ENCODE results near the gene CHST3.
"Not testable (repeated sequence)": the region's sequence is repeated elsewhere in the genome, so short reads cannot be mapped to it uniquely, and the experiment has no call there.

CHST3 gene

GRCh38 chr10:71975871-71976725 lies 11.9 kb downstream of the CHST3 start:
- Mint-ChIP-seq H3K4me1 (peaks cover 52% of the 10 kb centered on the region), H3K9me3 (no peaks in the 10 kb centered on the region), H3K27ac (no peak overlapping the region), H3K27me3 (no peaks in the 10 kb centered on the region), H3K4me3 (no peak overlapping the region)
- no peak for DNase-seq
- no peak for ATAC-seq

- H3K9me3 Mint-ChIP-seq, H3K4me3 Mint-ChIP-seq, DNase-seq, H3K27ac Mint-ChIP-seq, ATAC-seq, H3K27me3 Mint-ChIP-seq: not testable (repeated sequence)
- H3K4me1 Mint-ChIP-seq, result peaks cover 37% of the 10 kb centered on the region
These were observed 13.4 kb downstream of the CHST3 start for GRCh38 chr10:71977614-71977903.

DNA sequence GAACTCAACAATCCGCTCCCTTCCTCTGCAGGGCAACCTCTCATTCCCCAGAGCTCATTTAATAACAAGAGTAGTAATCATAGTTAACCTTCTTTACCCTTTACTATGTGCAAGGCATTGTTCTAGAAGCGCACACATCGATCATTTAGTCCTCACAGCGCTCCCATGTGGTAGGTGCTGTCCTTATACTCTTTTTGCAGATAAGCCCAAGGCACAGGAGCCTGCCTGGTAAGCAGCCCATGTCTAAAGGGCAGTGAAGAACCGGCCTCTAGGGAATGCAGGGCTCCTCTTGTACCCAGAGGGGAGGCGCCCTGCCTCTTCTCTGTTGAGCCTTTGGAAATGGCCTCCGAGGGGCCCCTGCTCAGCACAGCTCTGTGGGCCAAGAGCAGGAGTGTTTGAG lies 14.3 kb downstream of the CHST3 start:
- H3K27ac Mint-ChIP-seq, result peak overlapping the region in 1 of 2 donors; percentile 30
- H3K27me3 Mint-ChIP-seq, result no peaks in the 10 kb centered on the region
- H3K4me3 Mint-ChIP-seq, result no peak overlapping the region
- DNase-seq (no peak), ATAC-seq (no peak)
- peaks cover 28% of the 10 kb centered on the region for H3K4me1 Mint-ChIP-seq
- H3K9me3 Mint-ChIP-seq, result no peaks in the 10 kb centered on the region

DNA sequence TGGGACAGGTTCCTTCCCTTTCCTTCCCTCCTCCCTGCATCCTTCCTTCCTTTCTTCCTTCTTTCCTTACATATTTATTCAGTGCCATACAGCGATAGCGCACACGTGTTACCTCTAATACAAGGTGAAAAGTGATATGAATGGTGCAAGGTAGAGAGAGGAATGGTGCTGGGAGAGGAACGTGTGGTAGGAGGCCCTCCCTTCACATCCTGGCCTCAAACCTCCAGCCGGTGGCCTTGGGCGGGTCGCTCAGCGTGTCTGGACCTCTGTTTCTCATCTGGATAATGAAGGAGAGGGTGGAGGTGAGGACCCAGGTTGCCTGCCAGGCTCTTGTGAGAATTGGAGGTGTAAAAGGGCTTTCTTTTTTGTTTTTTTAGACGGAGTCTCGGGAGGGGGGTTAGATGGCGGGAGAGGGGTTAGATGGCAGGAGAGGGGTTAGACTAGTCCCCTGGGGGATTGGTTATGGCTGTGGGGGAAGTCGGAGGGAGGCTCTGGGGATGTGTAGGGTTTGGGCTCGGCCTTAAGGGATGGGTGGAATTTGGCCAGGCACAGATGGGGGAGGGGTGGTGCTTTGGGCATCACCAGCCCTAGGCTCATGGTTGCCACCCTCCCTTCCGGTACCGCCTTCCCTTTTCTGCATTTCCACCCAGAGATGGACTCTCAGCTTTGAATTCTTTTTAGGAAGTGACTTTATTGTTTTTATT lies 14.9 kb downstream of the CHST3 start:
- no peak overlapping the region for H3K4me3 Mint-ChIP-seq
- no peak for DNase-seq
- H3K4me1 Mint-ChIP-seq, result peaks cover 22% of the 10 kb centered on the region
- no peaks in the 10 kb centered on the region for H3K9me3 Mint-ChIP-seq
- H3K27me3 Mint-ChIP-seq, result no peaks in the 10 kb centered on the region
- no peak overlapping the region for H3K27ac Mint-ChIP-seq
- no peak for ATAC-seq

DNA sequence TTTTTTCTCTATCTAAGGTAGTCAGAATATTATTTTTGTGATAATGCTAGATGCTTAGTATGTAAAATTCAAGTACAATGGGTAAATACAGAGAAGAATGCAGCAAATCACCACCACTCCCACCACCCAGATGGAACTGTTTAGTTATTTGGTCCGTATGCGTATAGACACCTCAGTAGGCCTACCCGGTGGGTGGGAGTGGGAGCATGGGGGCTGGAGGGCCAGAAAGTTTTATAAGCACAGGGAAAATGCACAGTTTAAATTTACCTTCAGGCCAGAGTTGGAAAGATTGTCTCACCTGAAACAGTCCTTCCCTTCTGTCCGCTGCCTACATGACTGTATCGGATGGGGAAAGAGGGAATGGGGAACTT lies 15.5 kb downstream of the CHST3 start:
- no peaks in the 10 kb centered on the region for H3K9me3 Mint-ChIP-seq
- no peak for ATAC-seq
- no peaks in the 10 kb centered on the region for H3K27me3 Mint-ChIP-seq
- H3K27ac Mint-ChIP-seq, result peak overlapping the region in 1 of 2 donors; percentile 31
- no peak for DNase-seq
- H3K4me3 Mint-ChIP-seq, result no peak overlapping the region
- H3K4me1 Mint-ChIP-seq, result peaks cover 22% of the 10 kb centered on the region

GRCh38 chr10:71980181-71981014 lies 16.2 kb downstream of the CHST3 start:
- ATAC-seq (no peak), DNase-seq (no peak)
- Mint-ChIP-seq H3K27me3 (no peaks in the 10 kb centered on the region), H3K9me3 (no peaks in the 10 kb centered on the region), H3K4me3 (no peak overlapping the region), H3K4me1 (peaks cover 22% of the 10 kb centered on the region), H3K27ac (no peak overlapping the region)

GRCh38 chr10:71981015-71981875 lies 17.1 kb downstream of the CHST3 start:
- DNase-seq (no peak), ATAC-seq (no peak)
- H3K4me1 Mint-ChIP-seq, result peaks cover 22% of the 10 kb centered on the region
- H3K4me3 Mint-ChIP-seq, result no peak overlapping the region
- H3K9me3 Mint-ChIP-seq, result no peaks in the 10 kb centered on the region
- H3K27me3 Mint-ChIP-seq, result no peaks in the 10 kb centered on the region
- no peak overlapping the region for H3K27ac Mint-ChIP-seq

- ATAC-seq (no peak), DNase-seq (no peak)
- peaks cover 22% of the 10 kb centered on the region for H3K4me1 Mint-ChIP-seq
- H3K9me3 Mint-ChIP-seq, result no peaks in the 10 kb centered on the region
- no peaks in the 10 kb centered on the region for H3K27me3 Mint-ChIP-seq
- no peak overlapping the region for H3K4me3 Mint-ChIP-seq
- peak overlapping the region in 1 of 2 donors; percentile 43 for H3K27ac Mint-ChIP-seq
These were observed 17.7 kb downstream of the CHST3 start for GRCh38 chr10:71981876-71982230.

- Mint-ChIP-seq H3K27ac (peak overlapping the region in 1 of 2 donors; percentile 55), H3K9me3 (no peaks in the 10 kb centered on the region), H3K27me3 (no peaks in the 10 kb centered on the region), H3K4me3 (no peak overlapping the region), H3K4me1 (peaks cover 22% of the 10 kb centered on the region)
- DNase-seq, result no peak
- ATAC-seq, result no peak
These were observed 18.3 kb downstream of the CHST3 start for GRCh38 chr10:71982269-71983178.

DNA sequence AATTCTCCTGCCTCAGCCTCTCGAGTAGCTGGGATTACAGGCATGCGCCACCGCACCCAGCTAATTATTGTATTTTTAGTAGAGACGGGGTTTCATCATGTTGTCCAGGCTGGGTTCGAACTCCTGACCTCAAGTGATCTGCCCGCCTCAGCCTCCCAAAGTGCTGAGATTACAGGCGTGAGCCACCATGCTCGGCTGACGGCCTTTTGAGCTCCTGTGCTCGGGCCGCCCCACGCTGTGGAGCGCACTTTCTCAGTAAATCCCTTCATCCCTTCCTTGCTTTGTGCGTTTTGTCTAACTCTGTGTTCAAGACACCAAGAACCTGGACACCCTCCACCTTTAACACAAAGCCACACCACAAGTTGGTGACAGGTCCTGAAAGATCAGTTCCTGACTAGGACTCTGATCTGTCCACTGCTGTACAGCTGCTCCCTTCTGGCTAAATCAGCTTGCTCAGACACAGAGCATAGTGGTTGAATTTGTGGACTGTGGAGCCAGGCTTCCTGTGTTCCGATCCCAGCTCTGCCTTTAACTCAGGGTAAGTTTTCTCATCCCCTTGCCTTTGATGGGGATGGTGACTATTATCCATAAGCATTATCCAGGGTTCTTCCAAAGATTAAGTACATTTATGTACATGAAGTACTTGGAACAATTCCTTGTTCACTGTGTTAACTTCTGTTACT lies 20.1 kb downstream of the CHST3 start:
- Mint-ChIP-seq H3K27ac (peak overlapping the region in 1 of 2 donors; percentile 85), H3K4me1 (peaks cover 22% of the 10 kb centered on the region), H3K27me3 (no peaks in the 10 kb centered on the region), H3K9me3 (no peaks in the 10 kb centered on the region), H3K4me3 (no peak overlapping the region)
- ATAC-seq (no peak), DNase-seq (no peak)

DNA sequence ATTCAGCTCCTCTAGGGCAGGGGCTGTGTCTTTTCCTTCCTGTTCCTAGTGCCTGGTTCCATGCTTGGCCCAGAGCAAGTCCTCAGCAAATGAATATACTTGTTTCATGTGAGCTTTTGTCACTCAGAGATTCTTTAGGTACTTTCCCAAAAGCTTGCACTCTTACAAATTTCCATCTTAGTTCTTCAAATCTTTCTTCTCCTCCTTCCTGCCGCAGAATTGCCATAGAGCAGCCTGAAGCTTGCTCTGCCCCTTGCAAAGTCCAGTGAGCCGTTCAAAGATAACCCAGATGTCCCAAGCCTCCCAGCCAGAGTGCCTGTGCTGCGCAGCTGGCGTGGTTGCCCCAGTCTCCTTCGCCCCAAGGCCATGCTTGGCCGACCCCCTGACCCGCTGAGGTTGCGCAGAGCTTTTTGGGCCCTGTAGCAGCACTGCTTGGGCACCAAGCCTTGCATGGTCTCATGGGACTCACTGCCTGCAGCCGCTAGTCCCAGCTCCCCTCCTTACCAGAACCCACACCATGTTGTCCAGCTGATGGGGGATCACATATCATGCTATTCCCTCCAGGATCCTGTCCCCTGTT lies 20.7 kb downstream of the CHST3 start:
- Mint-ChIP-seq H3K27me3 (no peaks in the 10 kb centered on the region), H3K27ac (peak overlapping the region; percentile 89 to 94)
- no peak for ATAC-seq

GRCh38 chr10:71985542-71986250 lies 21.5 kb downstream of the CHST3 start:
- DNase-seq, result no peak
- no peaks in the 10 kb centered on the region for H3K27me3 Mint-ChIP-seq
- no peaks in the 10 kb centered on the region for H3K9me3 Mint-ChIP-seq
- H3K27ac Mint-ChIP-seq, result peak overlapping the region; percentile 63 to 94
- H3K4me3 Mint-ChIP-seq, result peak overlapping the region; percentile 49 to 58
- H3K4me1 Mint-ChIP-seq, result peaks cover 22% of the 10 kb centered on the region
- ATAC-seq, result peak; percentile 92

More for the DNA sequence above, 20.7 kb downstream of the CHST3 start:
- H3K4me3 Mint-ChIP-seq, result peak overlapping the region; percentile 49 to 58
- DNase-seq, result no peak
- H3K9me3 Mint-ChIP-seq, result no peaks in the 10 kb centered on the region
- peaks cover 22% of the 10 kb centered on the region for H3K4me1 Mint-ChIP-seq

DNA sequence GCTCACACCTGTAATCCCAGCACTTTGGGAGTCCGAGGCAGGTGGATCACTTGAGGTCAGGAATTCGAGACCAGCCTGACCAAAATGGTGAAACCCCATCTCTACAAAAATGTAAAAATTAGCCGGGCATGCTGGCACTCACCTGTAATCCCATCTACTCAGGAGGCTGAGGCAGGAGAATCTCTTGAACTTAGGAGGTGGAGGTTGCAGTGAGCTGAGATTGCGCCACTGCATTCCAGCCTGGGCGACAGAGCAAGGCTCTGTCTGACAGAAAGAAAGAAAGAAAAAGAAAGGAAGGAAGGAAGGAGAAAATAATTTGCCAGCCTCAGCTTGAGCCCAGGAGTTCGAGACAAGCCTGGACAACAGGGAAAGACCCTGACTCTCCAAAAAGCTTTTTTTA lies 24.7 kb downstream of the CHST3 start:
- not testable (repeated sequence) for H3K27ac Mint-ChIP-seq, H3K27me3 Mint-ChIP-seq, H3K9me3 Mint-ChIP-seq, ATAC-seq, DNase-seq, H3K4me3 Mint-ChIP-seq
- peaks cover 22% of the 10 kb centered on the region for H3K4me1 Mint-ChIP-seq

Data from stimulated activated naive CD8-positive, alpha-beta T cell treated with anti-CD3 and anti-CD28 coated beads, Interleukin-15, amount 100 ng/mL, for 72 hours (primary cell).